K562 (cell line): ENCODE results near the gene TSTD1. TPM values are rescaled to one million over a fixed set of nuclear protein-coding genes. Genes with fewer than 3 reads are reported as not detected.

ENCODE experiments used
- BRF2 ChIP-seq: IDR thresholded peaks from 3 replicates; pipeline ENCODE4 v1.6.1; 2011; ENCODE audit warnings: borderline replicate concordance, mild to moderate bottlenecking; ENCODE audit not compliant: insufficient read length, insufficient read depth
- CBX2 ChIP-seq: fragments of 200-600 bp; sonication (generic); IDR thresholded peaks from one replicate; pipeline ENCODE4 v1.6.1; 2012; ENCODE audit warnings: mild to moderate bottlenecking, low read length, inconsistent platforms; ENCODE audit not compliant: insufficient read depth, poor library complexity, severe bottlenecking
- ESRRB ChIP-seq: fragments of 250-450 bp; sonication (Bioruptor Pico); IDR thresholded peaks from 2 replicates; pipeline ENCODE4 v1.5.0; 2020; ENCODE audit warnings: mild to moderate bottlenecking, moderate library complexity, borderline replicate concordance
- FOXP1 ChIP-seq: sonication (generic); formaldehyde crosslinking; IDR thresholded peaks from 2 replicates; pipeline ENCODE4 v1.8.0; 2022; ENCODE audit warnings: mild to moderate bottlenecking, missing genetic modification reagents
- HDAC3 ChIP-seq: fragments of 450-650 bp; IDR thresholded peaks from 2 replicates; pipeline ENCODE4 v1.6.1; 2018; ENCODE audit warnings: borderline replicate concordance, mild to moderate bottlenecking, moderate library complexity; ENCODE audit not compliant: partially characterized antibody
- HEY1 ChIP-seq: fragments of 250-450 bp; sonication (Bioruptor Pico); IDR thresholded peaks from 2 replicates; pipeline ENCODE4 v1.5.0; 2020; ENCODE audit warnings: mild to moderate bottlenecking, moderate library complexity, borderline replicate concordance
- HOMEZ ChIP-seq: fragments of 250-450 bp; sonication (Bioruptor Pico); IDR thresholded peaks from 2 replicates; pipeline ENCODE4 v1.4.0; 2020; ENCODE audit warnings: mild to moderate bottlenecking, moderate library complexity
- MAX ChIP-seq: sonication (generic); formaldehyde crosslinking; IDR thresholded peaks from 2 replicates; pipeline ENCODE4 v1.9.0; 2022; ENCODE audit warnings: mild to moderate bottlenecking, missing genetic modification reagents
- MYBL2 ChIP-seq, 2 experiments: fragments of 450-650 bp in 1 of 2; sonication (generic) in 1 of 2; formaldehyde crosslinking in 1 of 2; IDR thresholded peaks; 2 replicates each; pipeline versions ENCODE4 v1.6.1 to v1.8.1; 2017 to 2022; ENCODE audit warnings: borderline replicate concordance in 1 of 2, inconsistent platforms in 1 of 2, low read depth in 1 of 2, mild to moderate bottlenecking in 1 of 2, missing genetic modification reagents in 1 of 2, moderate library complexity in 1 of 2
- NFIC ChIP-seq: fragments of 450-650 bp; IDR thresholded peaks from 2 replicates; pipeline ENCODE4 v1.6.1; 2017; ENCODE audit warnings: mild to moderate bottlenecking, inconsistent platforms
- TAF7 ChIP-seq: fragments of 450-650 bp; IDR thresholded peaks from 2 replicates; pipeline ENCODE4 v1.6.1; 2016; ENCODE audit warnings: missing genetic modification characterization, missing compliant biosample characterization
- TAL1 ChIP-seq: fragments of 450-650 bp; IDR thresholded peaks from 2 replicates; pipeline ENCODE4 v1.6.1; 2016; ENCODE audit warnings: mild to moderate bottlenecking
- THAP12 ChIP-seq: fragments of 250-450 bp; sonication (Bioruptor Pico); IDR thresholded peaks from 2 replicates; pipeline ENCODE4 v1.9.0; 2021; ENCODE audit warnings: mild to moderate bottlenecking, inconsistent platforms
- VEZF1 ChIP-seq: fragments of 200-800 bp; sonication (Bioruptor generic); IDR thresholded peaks from 2 replicates; pipeline ENCODE4 v1.6.1; 2017; ENCODE audit warnings: missing genetic modification characterization, missing compliant biosample characterization
- ZNF217 ChIP-seq: sonication (generic); formaldehyde crosslinking; IDR thresholded peaks from 2 replicates; pipeline ENCODE4 v1.8.0; 2022; ENCODE audit warnings: mild to moderate bottlenecking, missing genetic modification reagents
- ZNF24 ChIP-seq: fragments of 450-650 bp; IDR thresholded peaks from 2 replicates; pipeline ENCODE4 v1.6.1; 2016
- ZNF263 ChIP-seq: sonication (generic); formaldehyde crosslinking; IDR thresholded peaks from 2 replicates; pipeline ENCODE4 v1.8.0; 2022; ENCODE audit warnings: mild to moderate bottlenecking, missing genetic modification reagents, borderline replicate concordance
- ZNF41 ChIP-seq: fragments of 250-450 bp; sonication (Bioruptor Pico); conservative IDR thresholded peaks from 2 replicates; pipeline ENCODE4 v1.4.0; 2020; ENCODE audit warnings: mild to moderate bottlenecking
- ZNF444 ChIP-seq: fragments of 250-450 bp; sonication (Bioruptor Pico); IDR thresholded peaks from 2 replicates; pipeline ENCODE4 v1.4.0; 2020; ENCODE audit warnings: mild to moderate bottlenecking, moderate library complexity
- ZNF583 ChIP-seq: fragments of 250-450 bp; sonication (Bioruptor Pico); IDR thresholded peaks from 2 replicates; pipeline ENCODE4 v1.4.0; 2020
- ZNF707 ChIP-seq: fragments of 250-450 bp; sonication (Bioruptor Pico); conservative IDR thresholded peaks from 2 replicates; pipeline ENCODE4 v1.8.0; 2022; ENCODE audit warnings: inconsistent platforms, mild to moderate bottlenecking, moderate library complexity
- polyA plus RNA-seq, 8 experiments: library from polyadenylated mRNA; depleted of rRNA in 4 of 8; stranded (reverse) in 5 of 8; unstranded in 3 of 8; fragments of >200 nt; fragmentation: Nextera tagmentation in 2 of 8; fragmentation: Illumina TruSeq in 1 of 8; extraction: Ambion mirVana in 2 of 8; extraction: Trizol in 1 of 8; gene quantifications; 2 replicates each; pipeline versions ENCODE4 v1.2.1 to v1.2.3, GENCODE V29; 2011 to 2014; ENCODE audit warnings: inconsistent platforms in 1 of 8, missing spikeins in 1 of 8
- total RNA-seq, 7 experiments: library from RNA; depleted of rRNA in 6 of 7; stranded (reverse); fragments of >200 nt in 6 of 7; fragmentation: Illumina TruSeq in 2 of 7; extraction: Trizol in 2 of 7; gene quantifications; 2 replicates each; pipeline versions ENCODE4 v1.2.1 to v1.2.3, GENCODE V29; 2011 to 2021; ENCODE audit warnings: low replicate concordance in 1 of 7

The TSTD1 gene
- total and polyA plus RNA-seq, 9 of the 15 experiments (the other 6 are each of a cell fraction or from before 2014, with no cell fraction given): 0.23 to 0.53 TPM; not detected in 7

GRCh38 chr1:161021165-161021969 lies 17.4 kb downstream of the TSTD1 start (continued):
- TF ChIP-seq HOMEZ (no peak), ESRRB (no peak), MYBL2 (IDR thresholded peaks at IDR 0.05; ENCODE audit: low read depth) (no peak), MYBL2 (CRISPR knock-in tag; IDR thresholded peaks at IDR 0.05; ENCODE audit: borderline replicate concordance) (no peak), ZNF217 (CRISPR knock-in tag) (no peak), CBX2 (no peak), VEZF1 (no peak; the same call in 1 of the 2 replicates), ZNF24 (no peak), ZNF583 (CRISPR knock-in tag) (no peak), NFIC (no peak), ZNF263 (CRISPR knock-in tag) (no peak), MAX (CRISPR knock-in tag) (no peak), TAF7 (tag) (peak; percentile 71; the same call in 1 of the 2 replicates), THAP12 (CRISPR knock-in tag) (0 out of 2 replicates have a peak, but pooled peaks have one; percentile 11), FOXP1 (CRISPR knock-in tag) (no peak), BRF2 (no peak), HDAC3 (peak; percentile 51), ZNF444 (CRISPR knock-in tag) (no peak), HEY1 (no peak), TAL1 (no peak; the same call in 1 of the 2 replicates), ZNF707 (CRISPR knock-in tag) (no peak), ZNF41 (no peak)
